IMR-90 (cell line): ENCODE measurements around the gene SLC9A7.

ENCODE experiments used
- BHLHE40 ChIP-seq: fragments of 150-350 bp; IDR thresholded peaks from 2 replicates; pipeline ENCODE4 v1.6.1; 2016; ENCODE audit warnings: mild to moderate bottlenecking, low read depth, low read length
- CEBPB ChIP-seq: IDR thresholded peaks from 2 replicates; pipeline ENCODE4 v1.6.1; 2012; ENCODE audit warnings: low read depth, low read length, improper control_type of control experiment
- CTCF ChIP-seq: conservative IDR thresholded peaks from 2 replicates; pipeline ENCODE4 v1.5.1; 2012; ENCODE audit warnings: mild to moderate bottlenecking, low read depth, low read length, improper control_type of control experiment
- FOS ChIP-seq: fragments of 150-350 bp; IDR thresholded peaks from 2 replicates; pipeline ENCODE4 v1.6.1; 2016; ENCODE audit warnings: low read depth, low read length
- MAZ ChIP-seq: IDR thresholded peaks from 2 replicates; pipeline ENCODE4 v1.6.1; 2012; ENCODE audit warnings: low read depth, mild to moderate bottlenecking, low read length, improper control_type of control experiment, moderate library complexity, borderline replicate concordance
- MXI1 ChIP-seq: IDR thresholded peaks from 2 replicates; pipeline ENCODE4 v1.6.1; 2012; ENCODE audit warnings: low read depth, mild to moderate bottlenecking, low read length, moderate library complexity, borderline replicate concordance
- POLR2A ChIP-seq: IDR thresholded peaks from 2 replicates; pipeline ENCODE4 v1.6.1; 2012; ENCODE audit warnings: mild to moderate bottlenecking, low read depth, low read length
- RAD21 ChIP-seq: IDR thresholded peaks from 2 replicates; pipeline ENCODE4 v1.6.1; 2012; ENCODE audit warnings: low read length, improper control_type of control experiment
- RCOR1 ChIP-seq: IDR thresholded peaks from 2 replicates; pipeline ENCODE4 v1.6.1; 2012; ENCODE audit warnings: mild to moderate bottlenecking, low read length, improper control_type of control experiment; ENCODE audit not compliant: insufficient replicate concordance
- RFX5 ChIP-seq: IDR thresholded peaks from 2 replicates; pipeline ENCODE4 v1.8.0; 2012; ENCODE audit warnings: low read depth, mild to moderate bottlenecking, low read length, moderate library complexity
- SMC3 ChIP-seq: fragments of 150-350 bp; IDR thresholded peaks from 2 replicates; pipeline ENCODE4 v1.6.1; 2016; ENCODE audit warnings: low read depth, mild to moderate bottlenecking, antibody characterized with exemption, low read length, moderate library complexity
- USF2 ChIP-seq: fragments of 150-350 bp; IDR thresholded peaks from 2 replicates; pipeline ENCODE4 v1.6.1; 2017; ENCODE audit warnings: mild to moderate bottlenecking, antibody characterized with exemption, low read length, low read depth

DNA sequence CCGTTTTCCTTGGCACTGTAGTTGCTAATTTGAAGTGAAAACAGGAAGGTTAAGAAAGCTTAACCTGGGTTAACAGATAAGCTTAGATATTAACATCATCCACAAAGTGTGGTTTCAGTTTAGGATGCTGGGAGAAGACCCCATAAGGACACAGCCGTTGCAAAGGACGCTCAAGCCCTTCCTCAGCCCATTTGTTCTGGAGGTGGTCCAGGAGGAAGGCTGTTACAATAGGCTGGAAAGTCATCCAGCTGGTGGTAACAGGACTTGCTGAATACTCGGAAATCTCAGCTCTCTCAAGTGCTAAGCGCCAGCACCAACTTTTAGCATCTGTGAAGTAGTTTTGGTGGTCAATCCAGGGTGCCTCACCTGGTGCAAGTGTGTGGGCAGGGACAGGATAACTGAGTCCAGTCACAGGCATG is 171.2 kb downstream of the SLC9A7 start:
- TF ChIP-seq CTCF, result no peak
- TF ChIP-seq MAZ, result no peak
- TF ChIP-seq POLR2A, result no peak
- no peak for TF ChIP-seq CEBPB
- no peak for TF ChIP-seq RFX5
- no peak for TF ChIP-seq FOS
- no peak for TF ChIP-seq RCOR1
- TF ChIP-seq RAD21, result no peak
- no peak for TF ChIP-seq USF2
- TF ChIP-seq SMC3, result no peak
- no peak for TF ChIP-seq MXI1
- TF ChIP-seq BHLHE40, result no peak
